Urinary bladder (tissue), 4 donors: Measurements from ENCODE around the gene BRCA1. TPM values are rescaled to one million over a fixed set of nuclear protein-coding genes. Genes with fewer than 3 reads are reported as not detected.
A peak's percentile ranks its signal among the peaks of the same experiment; 100 is the strongest.
"Not testable (repeated sequence)": the region's sequence is repeated elsewhere in the genome, so short reads cannot be mapped to it uniquely, and the experiment has no call there.

Experiments used
- DNase-seq: peaks from one replicate; pipeline ENCODE4 v3.0.0-alpha.2; 2015; ENCODE audit errors: extremely low spot score
- H3K27ac ChIP-seq: one replicate; pipeline ENCODE4 v1.5.1; 2013; ENCODE audit warnings: low read depth, mild to moderate bottlenecking, moderate library complexity
- H3K36me3 ChIP-seq: one replicate; pipeline ENCODE4 v1.6.1; 2013; ENCODE audit warnings: mild to moderate bottlenecking, moderate library complexity; ENCODE audit not compliant: insufficient read depth
- H3K4me1 ChIP-seq: one replicate; pipeline ENCODE4 v1.6.1; 2013; ENCODE audit warnings: mild to moderate bottlenecking, moderate library complexity; ENCODE audit not compliant: insufficient read depth
- H3K4me3 ChIP-seq: one replicate; pipeline ENCODE4 v1.5.1; 2013; ENCODE audit warnings: low read depth, low read length
- WGBS: extraction: QIAGEN DNeasy Blood & Tissue Kit; methylation state at CpG from one replicate; pipeline ENCODE4 v1.1.7; 2013; 5-methylcytosine and 5-hydroxymethylcytosine counted together
- polyA plus RNA-seq: library from polyadenylated mRNA; stranded (reverse); fragments of 200-250 nt; gene quantifications from one replicate; pipeline ENCODE4 v1.2.3, GENCODE V29; 2013
- total RNA-seq: library from RNA; depleted of rRNA; stranded (reverse); fragments of >200 nt; gene quantifications from one replicate; pipeline ENCODE4 v1.2.3, GENCODE V29; 2014
- donor health status: healthy with polysubstance abuse.
- donor health status: healthy.

The BRCA1 gene
- total and polyA plus RNA-seq, 2 donors: 3.5 to 23.3 TPM

DNA sequence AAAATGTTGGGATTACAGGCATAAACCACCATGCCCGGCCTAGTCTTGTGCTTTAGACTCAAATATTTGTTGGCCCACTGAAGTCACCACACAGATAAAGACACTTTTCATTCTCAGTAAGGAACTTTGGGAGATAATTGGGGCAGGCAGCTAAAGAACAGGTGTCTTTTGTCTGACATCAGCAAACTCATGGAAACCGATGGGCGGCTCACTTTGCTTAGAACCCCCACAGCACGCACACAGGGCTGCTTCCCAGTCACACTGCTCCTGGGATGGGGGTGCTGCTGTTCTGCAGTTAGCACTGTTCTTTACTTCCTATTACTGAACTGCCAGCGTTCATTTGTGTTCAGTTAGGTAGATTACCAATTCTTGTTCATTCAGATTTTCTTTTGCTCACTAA, 18.0 kb upstream of the BRCA1 start:
- DNase-seq: no peak
- no peaks in the 10 kb centered on the region for H3K4me1 ChIP-seq
- H3K4me3 ChIP-seq: no peak overlapping the region
- WGBS: 58% methylated on average over 5 of the region's 5 CpGs
- no peak overlapping the region for H3K27ac ChIP-seq
- H3K36me3 ChIP-seq: no peaks in the 10 kb centered on the region

DNA sequence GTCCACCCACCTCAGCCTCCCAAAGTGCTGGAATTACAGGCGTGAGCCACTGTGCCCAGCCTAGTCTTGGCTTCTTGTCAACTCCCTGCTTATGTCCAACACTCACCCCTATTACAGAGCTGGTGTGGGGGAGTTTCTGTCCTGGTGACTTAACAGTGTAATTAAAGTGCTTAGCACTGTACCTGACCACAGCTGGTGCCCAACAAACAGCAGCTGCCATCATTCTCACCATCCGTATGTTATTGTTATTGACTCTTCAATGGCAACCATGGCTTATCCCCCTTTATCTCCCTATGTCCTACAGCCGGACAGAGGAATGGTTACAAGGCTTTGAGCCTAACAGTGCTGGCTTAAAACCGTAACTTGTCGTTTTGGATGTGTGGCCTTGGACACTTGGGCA, 17.0 kb upstream of the BRCA1 start:
- 90% methylated on average over 5 of the region's 5 CpGs for WGBS
- Histone ChIP-seq H3K4me3 (no peak overlapping the region), H3K27ac (no peak overlapping the region), H3K4me1 (no peaks in the 10 kb centered on the region), H3K36me3 (no peaks in the 10 kb centered on the region)
- no peak for DNase-seq

DNA sequence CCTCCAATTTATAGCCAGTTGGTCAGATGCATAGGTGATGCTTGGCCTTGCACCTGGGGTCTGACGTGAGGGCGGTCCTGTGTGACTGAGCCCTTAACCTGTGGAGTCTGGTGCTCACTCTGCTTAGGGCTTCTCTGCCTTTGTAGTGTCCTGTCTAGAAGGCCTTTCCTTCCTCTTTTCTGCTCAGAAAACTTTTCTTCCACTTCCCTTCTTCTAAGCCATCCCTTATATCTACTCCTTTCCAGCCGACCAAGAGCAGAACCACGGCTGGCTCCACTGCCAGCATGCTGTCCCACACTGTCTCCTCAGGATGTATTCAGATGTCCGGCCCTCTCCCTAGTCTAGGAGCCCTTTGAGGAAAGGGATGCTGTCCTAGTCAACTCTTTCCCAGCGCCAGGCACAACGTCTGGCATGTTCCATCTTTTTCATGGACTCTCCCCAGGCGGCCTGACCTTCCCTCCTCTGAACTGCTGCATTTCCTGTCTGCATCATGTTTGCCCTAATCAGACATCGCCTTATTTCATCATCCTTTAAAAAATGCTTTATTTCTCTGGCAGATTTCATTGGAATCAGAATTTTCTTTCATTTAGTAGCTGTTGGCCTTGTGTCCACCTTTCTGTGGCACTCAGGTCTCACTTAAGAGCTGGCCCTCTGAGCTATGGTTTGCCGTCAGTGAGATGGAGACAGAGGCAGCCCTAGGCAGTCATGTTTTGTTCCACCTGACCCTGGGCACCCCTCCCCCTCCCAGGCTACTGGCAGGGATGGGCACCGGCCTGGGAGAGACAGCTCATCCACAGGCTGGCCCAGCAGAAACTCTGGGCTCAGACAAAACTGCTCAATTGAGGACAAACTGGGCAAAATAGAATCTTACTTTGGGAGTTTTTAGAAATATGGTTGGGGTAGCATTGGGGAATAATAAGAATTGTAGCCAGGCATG, 15.5 kb upstream of the BRCA1 start:
- Histone ChIP-seq H3K4me3 (no peak overlapping the region), H3K36me3 (no peaks in the 10 kb centered on the region), H3K27ac (no peak overlapping the region), H3K4me1 (no peaks in the 10 kb centered on the region)
- DNase-seq: no peak
- 88% methylated on average over 11 of the region's 11 CpGs for WGBS

DNA sequence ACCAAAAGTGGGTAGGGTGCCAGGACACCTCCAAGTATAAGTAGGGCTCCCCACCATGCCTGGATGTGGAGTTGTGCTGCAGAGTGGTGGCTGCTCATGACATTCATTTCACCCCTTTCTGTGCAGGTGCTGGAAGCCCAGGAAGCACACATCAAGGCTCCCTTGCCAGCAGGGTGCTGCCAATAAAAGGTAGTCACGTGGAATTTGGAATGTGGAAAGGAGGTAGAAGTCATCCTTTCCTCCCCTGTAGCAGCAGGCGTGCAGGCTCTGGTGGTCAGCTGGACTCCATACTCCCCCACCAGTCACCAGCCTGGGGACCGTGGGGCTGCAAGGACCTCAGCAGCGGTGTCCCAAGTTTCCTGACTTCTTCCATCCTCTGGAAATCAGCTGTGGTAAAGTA, 13.4 kb upstream of the BRCA1 start:
- H3K4me1 ChIP-seq, DNase-seq, H3K27ac ChIP-seq, H3K4me3 ChIP-seq, H3K36me3 ChIP-seq: not testable (repeated sequence)
- WGBS: 82% methylated on average over 4 of the region's 4 CpGs

DNA sequence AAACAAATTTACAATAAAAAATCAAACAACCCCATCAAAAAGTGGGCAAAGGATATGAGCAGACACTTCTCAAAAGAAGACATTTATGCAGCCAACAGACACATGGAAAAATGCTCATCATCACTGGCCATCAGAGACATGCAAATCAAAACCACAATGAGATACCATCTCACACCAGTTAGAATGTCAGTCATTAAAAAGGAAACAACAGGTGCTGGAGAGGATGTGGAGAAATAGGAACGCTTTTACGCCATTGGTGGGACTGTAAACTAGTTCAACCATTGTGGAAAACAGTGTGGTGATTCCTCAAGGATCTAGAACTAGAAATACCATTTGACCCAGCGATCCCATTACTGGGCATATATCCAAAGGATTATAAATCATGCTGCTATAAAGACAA, 11.4 kb upstream of the BRCA1 start:
- not testable (repeated sequence) for H3K27ac ChIP-seq, H3K4me3 ChIP-seq, H3K36me3 ChIP-seq, H3K4me1 ChIP-seq, DNase-seq
- 77% methylated on average over 3 of the region's 3 CpGs for WGBS

DNA sequence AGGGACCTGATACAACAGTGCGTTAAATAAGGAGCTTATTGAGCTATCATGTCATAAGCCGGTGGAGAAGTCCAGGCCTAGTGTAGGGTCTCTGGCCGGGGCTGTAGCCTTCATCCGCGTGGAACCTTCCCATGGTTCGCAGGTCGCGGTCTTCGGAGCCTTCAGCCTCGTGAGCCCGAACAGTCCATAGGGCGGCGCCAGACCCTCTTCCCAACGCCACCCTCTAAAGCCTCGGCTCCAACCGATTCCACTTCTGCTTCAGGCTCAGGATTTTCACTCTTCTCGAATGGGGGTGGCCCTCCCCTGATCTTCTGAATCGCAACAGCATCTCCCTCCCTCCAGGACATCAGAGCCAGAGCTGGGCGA, 10.3 kb upstream of the BRCA1 start:
- no peak for DNase-seq
- 98% methylated on average over 19 of the region's 19 CpGs for WGBS
- no peak overlapping the region for H3K27ac ChIP-seq
- no peak overlapping the region for H3K4me3 ChIP-seq
- H3K36me3 ChIP-seq: peaks cover 4% of the 10 kb centered on the region
- no peaks in the 10 kb centered on the region for H3K4me1 ChIP-seq

DNA sequence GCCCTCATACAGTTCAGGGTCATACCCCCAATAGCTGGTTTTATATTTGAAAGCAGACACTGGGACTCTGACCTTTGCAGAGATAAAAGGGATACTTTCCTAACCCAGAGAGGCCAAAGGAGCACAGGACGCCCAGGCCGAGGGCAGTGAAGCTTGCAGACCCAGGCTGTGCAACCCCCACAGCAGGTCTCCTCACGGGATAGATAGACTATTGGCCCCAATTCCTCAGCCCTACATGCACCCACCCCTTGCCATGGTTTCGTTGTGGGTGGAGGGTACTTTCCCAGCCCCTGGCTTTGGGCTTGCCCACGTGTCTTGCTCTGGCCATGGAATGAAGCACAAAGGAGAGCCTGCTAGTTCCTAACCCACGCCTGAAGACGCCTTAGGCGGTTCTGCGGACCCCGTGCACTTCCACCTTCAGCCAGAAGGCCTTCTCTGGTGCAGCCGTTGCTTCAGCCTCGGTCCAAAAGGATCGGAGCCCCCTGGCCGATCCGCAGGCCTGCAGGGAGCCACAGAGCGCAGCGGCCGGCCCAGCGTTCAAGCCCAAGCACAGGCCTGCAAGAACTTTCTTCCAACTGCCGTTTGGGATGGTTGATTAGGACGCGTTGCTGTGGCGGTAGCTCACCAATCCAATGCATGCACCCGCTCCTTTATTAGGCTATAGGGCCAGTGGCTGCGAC, 9.8 kb upstream of the BRCA1 start:
- WGBS: 94% methylated on average over 25 of the region's 25 CpGs
- Histone ChIP-seq H3K4me1 (no peaks in the 10 kb centered on the region), H3K4me3 (no peak overlapping the region), H3K36me3 (peaks cover 4% of the 10 kb centered on the region), H3K27ac (no peak overlapping the region)
- no peak for DNase-seq

DNA sequence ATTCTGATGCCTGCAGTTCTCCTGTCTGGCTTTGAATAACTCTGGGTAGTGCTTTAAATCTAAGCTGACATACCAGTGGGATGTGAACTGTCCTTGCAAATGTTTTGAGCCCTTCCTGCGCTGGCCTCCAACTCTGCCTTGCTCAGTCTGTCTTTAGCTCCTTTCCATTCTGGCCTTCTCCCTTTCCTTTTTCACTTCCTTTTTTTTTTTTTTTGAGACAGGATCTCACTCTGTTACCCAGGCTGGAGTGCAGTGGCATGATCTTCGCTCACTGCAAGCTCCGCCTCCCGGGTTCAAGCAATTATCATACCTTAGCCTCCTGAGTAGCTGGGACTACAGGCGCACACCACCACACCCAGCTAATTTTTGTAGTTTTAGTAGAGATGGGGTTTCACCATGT, 8.3 kb upstream of the BRCA1 start:
- not testable (repeated sequence) for H3K36me3 ChIP-seq, DNase-seq, H3K27ac ChIP-seq, H3K4me1 ChIP-seq, H3K4me3 ChIP-seq
- 95% methylated on average over 5 of the region's 5 CpGs for WGBS

DNA sequence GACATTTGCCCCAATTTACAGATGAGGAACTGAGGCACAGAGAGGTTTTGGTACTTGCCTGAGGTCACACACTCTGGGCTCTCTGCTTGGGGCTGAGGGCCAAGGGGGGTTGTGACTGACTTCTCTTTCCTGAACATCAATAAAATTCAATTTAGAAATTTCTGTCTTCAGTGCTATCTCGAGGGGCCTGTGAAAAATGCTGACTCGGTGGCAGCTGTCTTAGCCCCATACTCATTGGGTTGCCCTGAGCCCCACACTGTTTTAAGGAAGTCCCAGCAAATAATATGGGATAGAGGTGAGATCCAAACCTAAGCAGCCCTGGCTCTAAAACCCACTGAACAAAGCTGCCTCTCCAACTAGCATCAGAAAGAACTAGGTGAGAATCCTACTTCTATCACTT, 7.0 kb upstream of the BRCA1 start:
- Histone ChIP-seq H3K27ac (no peak overlapping the region), H3K4me1 (no peaks in the 10 kb centered on the region), H3K36me3 (peaks cover 4% of the 10 kb centered on the region), H3K4me3 (no peak overlapping the region)
- no peak for DNase-seq
- WGBS: 79% methylated on average over 2 of the region's 2 CpGs

DNA sequence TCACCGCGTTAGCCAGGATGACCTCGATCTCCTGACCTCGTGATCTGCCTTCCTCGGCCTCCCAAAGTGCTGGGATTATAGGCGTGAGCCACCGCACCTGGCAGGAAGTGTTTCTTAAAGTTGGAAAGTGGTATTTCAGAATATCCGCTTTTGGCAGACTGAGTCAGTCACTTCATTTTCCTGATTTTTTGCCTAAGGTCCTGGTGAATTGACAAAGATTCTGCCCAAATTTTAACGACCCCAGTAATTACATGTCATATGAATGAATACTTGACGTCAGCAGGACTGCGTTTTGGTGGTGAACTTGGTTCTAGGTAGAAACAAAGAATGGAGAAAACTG, 4.5 kb upstream of the BRCA1 start:
- H3K4me3 ChIP-seq: no peak overlapping the region
- DNase-seq: no peak
- no peak overlapping the region for H3K27ac ChIP-seq
- H3K4me1 ChIP-seq: peaks cover 4% of the 10 kb centered on the region
- 67% methylated on average over 11 of the region's 11 CpGs for WGBS
- no peaks in the 10 kb centered on the region for H3K36me3 ChIP-seq

DNA sequence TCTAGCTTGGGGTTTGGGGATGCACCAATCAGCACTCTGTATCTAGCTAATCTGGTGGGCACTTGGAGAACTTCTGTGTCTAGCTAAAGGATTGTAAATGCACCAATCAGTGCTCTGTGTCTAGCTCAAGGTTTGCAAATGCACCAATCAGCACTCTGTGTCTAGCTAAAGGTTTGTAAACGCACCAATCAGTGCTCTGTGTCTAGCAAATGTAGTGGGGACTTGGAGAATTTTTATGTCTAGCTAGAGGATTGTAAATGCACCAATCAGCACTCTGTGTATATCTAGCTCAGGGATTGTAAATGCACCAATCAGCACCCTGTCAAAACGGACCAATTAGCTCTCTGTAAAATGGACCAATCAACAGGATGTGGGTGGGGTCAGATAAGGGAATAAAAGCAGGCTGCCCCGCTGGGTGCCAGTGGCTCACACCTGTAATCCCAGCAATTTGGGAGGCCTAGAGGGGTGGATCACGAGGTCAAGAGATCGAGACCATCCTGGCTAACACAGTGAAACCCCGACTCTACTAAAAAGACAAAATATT, 2.2 kb upstream of the BRCA1 start:
- not testable (repeated sequence) for H3K4me3 ChIP-seq, H3K36me3 ChIP-seq, DNase-seq, H3K27ac ChIP-seq, H3K4me1 ChIP-seq
- 86% methylated on average over 6 of the region's 6 CpGs for WGBS

DNA sequence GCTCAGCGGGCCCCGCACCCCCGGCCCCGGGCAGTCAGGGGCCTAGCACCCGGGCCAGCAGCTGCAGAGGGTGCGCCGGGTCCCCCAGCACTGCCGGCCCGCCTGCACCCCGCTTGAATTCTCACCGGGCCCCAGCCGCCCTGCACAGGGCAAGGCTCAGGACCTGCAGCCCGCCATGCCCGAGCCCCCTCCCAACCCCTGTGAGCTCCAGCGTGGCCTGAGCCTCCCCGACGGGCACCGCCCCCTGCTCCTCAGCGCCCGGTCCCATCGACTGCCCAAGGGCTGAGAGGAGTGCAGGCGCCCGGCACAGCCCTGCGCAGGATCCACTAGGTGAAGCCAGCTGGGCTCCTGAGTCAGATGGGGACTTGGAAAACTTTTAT, 1.7 kb upstream of the BRCA1 start:
- DNase-seq: no peak
- H3K27ac ChIP-seq: no peak overlapping the region
- no peaks in the 10 kb centered on the region for H3K36me3 ChIP-seq
- 97% methylated on average over 24 of the region's 24 CpGs for WGBS
- H3K4me3 ChIP-seq: no peak overlapping the region
- H3K4me1 ChIP-seq: peaks cover 4% of the 10 kb centered on the region

DNA sequence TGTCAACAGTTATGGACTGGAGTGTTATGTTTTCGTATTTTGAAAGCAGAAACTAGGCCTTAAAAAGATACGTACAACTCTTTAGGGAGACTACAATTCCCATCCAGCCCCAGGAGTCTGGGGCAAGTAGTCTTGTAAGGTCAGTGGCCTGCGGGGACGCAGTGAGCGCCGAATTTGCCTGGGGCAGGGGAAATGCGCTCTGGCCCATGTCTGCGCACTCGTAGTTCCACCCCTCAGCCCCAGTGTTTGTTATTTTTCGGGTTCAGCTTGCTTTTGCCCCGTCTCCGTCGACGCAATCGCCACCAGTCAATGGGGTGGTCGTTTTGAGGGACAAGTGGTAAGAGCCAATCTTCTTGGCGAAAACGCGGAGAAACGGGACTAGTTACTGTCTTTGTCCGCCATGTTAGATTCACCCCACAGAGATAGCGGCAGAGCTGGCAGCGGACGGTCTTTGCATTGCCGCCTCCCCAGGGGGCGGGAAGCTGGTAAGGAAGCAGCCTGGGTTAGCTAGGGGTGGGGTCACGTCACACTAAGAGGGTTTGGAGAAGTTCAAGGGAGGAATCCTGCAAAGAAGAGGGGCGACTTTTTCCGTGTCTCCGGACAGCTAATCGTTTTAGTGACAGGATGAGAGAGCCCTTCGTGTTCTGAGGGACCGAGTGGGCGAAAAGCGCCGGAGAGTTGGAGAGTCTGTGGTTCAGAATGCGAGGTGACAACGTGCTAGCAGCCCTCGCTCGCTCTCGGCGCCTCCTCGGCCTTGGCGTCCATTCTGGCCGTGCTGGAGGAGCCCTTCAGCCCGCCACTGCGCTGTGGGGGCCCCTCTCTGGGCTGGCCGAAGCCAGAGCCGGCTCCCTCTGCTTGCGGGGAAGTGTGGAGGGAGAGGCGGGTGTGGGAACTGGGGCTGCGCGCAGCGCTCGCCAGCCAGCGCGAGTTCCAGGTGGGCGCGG, 1.1 kb upstream of the BRCA1 start:
- Histone ChIP-seq H3K4me3 (peak overlapping the region; percentile 64), H3K27ac (peak overlapping the region; percentile 67), H3K4me1 (peaks cover 4% of the 10 kb centered on the region), H3K36me3 (no peaks in the 10 kb centered on the region)
- no peak for DNase-seq
- 79% methylated on average over 59 of the region's 59 CpGs for WGBS
